GM19238 (cell line): ENCODE results near the gene TMEM131L.

Experiments
- DNase-seq: peaks from one replicate; pipeline ENCODE4 v3.0.0; 2011; ENCODE audit warnings: low spot score; ENCODE audit not compliant: insufficient read length

TMEM131L gene

DNA sequence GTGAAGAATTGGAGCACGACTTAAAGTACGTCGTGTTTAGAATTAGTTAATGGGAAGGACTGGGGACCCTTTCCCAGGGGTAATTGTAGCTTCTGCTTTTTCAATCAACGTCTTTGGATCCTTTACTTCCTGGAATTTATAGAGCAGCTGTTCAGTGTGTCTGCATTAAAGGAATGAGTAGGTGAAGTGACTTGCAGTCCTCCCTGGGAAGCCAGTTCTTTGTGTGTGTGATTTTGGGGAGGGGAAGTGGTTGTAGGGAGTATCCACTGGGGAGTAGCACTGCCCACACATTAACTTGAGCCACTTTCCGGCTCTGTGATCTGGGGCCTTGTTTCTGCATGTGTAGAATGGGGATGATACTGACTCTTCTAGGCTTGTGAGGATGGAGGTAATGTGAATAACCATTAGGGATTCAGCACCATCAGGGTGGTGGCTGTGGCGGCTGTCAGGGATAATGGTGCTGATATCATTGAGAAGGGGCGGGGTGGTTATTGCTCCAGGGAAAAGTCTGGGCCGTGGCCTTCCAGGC lies 54.7 kb downstream of the TMEM131L start:
- no peak for DNase-seq

GRCh38 chr4:153521478-153521877 lies 55.3 kb downstream of the TMEM131L start:
- no peak for DNase-seq

DNA sequence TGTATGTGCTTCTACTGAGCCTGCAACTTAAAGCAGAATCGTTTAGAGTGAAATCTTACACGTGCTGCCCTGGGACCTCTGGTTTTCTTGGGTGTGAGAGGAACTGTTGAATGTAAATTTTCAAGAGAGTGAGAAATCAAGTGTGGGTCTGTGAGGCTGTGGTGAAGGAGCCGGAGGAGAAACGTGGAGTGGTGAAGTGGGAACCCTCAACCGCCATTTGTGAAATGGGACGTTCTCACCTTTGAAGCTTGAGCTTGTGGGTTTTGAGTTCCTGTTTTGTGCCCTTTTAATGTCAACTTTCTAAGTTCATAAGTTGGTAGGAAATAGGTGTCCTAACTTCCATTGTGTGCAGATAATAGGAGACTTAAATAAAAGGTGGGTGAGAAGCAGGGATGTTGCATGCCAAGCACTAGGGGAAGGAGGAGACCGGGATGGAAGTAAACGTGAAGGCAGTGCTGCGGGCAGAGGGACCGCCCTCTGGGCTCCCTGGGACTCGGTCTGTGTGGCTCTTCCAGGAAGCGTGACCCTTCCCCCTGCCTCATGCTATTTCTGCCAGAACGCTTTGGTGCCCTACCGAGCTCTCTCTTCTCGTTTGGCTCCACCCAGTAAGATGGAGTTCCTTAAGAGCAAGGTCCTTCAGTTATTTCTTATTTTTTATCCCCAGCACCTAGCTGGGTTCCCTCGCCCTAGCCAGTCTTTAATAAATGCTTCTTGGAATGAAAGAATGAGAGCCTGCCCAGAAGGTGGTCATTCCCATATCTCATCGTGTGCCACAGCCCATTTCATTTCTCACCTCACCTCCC lies 56.0 kb downstream of the TMEM131L start:
- DNase-seq: no peak

DNA sequence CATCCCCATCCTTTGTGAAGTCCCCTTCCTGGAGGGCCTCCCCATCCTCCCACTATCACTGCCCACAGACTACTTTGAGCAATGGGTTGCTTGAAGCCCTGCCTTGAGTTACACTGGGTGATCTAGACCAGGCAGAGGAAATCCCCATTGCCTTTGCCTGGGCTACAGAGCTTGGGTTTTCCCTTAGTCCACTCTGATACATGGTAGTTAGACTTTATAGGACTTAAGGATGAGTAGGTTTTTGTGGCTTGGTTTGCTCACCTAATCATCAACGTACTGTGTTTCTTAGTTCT lies 56.6 kb downstream of the TMEM131L start:
- no peak for DNase-seq

DNA sequence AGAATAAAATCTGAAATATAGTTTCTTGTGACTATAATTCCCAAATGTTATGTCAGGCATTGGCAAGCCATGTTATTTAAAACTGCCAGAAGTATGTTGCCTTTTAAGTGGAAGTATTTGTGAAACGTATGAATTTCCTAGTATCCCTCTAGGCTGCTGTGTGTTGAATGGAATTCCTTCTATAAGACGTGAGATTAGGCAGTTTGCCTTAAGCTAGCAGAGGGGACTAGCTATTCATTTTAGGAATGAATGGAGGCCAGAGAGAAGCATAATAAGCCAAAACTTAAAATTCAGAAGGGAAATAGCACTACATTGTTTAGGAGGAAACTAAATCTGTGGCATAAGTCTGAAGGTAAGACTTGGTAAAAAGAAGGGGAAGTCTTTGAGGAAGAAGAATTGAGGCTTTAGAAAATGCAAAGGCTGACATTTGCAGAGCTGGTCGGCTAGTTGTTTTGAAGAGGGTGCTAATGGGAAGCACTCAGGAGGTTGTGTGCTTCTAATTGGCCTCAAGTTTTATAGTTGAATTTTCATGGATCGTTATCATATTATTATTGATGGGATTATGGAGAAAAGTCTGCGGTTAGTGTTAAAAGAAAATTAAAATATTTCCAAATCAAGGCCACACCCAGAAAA lies 57.1 kb downstream of the TMEM131L start:
- no peak for DNase-seq

DNA sequence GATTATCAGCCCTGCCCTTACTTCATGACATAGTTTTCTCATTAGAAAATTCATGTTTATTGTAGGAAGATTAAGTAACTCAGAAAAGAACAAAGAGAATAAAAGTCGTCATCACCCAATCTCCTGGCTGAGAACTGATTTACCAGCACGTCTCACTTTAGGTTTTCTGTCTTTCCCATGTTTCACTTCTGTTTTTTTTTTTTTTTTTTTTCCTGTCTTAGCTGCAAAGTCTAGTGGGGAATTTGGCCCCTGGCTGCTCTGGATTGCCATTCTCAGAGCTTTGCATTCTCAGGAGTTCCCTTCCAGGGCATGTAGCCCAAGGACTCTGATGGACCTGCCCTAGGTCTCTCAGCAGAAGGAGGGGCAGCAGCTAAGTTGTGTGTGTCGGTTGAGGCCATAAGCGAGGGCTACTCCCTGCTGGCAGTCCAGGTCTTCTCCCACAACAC lies 57.8 kb downstream of the TMEM131L start:
- no peak for DNase-seq

DNA sequence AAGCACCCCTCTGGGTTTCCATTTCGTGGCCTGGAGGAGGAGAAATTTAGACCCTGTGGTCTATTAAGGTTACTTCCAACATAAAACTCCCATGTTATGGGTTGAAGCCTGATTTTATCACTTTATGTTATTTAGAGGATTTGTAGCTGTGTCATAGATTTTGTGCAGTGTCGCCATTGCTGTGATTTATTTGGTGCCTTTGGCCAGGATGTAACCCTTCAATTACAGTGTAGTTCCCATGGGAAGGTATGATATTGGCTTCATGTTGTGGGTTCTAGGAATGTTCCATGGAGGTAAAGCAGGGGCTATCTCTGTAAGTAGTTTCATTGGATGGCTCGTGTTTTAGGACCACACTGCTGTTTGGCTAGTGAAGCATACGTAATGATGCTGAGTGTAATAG lies 58.5 kb downstream of the TMEM131L start:
- DNase-seq: no peak

- DNase-seq: no peak
These were observed 61.5 kb downstream of the TMEM131L start for GRCh38 chr4:153527690-153528089.

GRCh38 chr4:153528705-153529485 lies 62.7 kb downstream of the TMEM131L start:
- DNase-seq: no peak

DNA sequence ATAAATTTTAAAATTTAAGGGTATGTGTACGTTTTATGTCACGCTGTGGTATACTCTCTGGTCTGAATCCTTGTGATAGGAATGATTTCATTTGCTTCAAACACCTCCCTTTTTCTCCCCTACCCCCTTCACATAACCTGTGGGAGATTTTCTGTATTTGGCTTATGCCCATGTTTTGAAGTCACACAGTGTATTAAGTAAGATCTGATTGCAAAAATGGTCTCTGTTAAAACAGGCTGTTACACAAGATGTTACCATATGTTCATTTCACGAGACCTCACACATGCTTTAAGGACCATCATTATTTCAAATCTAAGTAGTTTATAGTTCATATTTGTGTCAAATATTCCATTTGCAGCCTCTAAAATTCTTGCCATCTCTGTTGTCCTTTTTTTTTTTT lies 63.5 kb downstream of the TMEM131L start:
- DNase-seq: no peak

- DNase-seq: no peak
These were observed 64.3 kb downstream of the TMEM131L start for GRCh38 chr4:153530284-153530999.

GRCh38 chr4:153531000-153531358 lies 64.8 kb downstream of the TMEM131L start:
- no peak for DNase-seq

GRCh38 chr4:153531976-153532626 lies 65.9 kb downstream of the TMEM131L start:
- no peak for DNase-seq

- DNase-seq: no peak
These were observed 66.5 kb downstream of the TMEM131L start for GRCh38 chr4:153532636-153533035.

DNA sequence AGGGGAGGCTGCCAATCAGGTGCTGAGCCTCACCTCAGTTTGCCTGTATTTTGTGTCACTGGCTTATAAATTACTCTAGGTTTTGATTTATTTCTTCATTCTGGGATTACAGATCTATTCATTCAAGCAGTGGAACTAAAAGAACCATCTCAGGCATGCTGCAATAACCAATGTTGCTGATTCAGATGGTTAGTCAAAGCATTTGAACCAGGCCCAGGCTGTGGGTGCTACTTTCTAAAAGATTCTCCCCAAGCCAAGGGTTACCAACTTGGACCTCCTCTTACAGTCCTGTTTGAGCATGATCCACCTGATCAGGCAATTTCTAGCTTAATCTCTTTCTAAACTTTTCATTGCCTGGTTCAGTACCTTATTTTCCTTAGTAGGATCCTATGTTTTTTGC lies 67.2 kb downstream of the TMEM131L start:
- DNase-seq: no peak

DNA sequence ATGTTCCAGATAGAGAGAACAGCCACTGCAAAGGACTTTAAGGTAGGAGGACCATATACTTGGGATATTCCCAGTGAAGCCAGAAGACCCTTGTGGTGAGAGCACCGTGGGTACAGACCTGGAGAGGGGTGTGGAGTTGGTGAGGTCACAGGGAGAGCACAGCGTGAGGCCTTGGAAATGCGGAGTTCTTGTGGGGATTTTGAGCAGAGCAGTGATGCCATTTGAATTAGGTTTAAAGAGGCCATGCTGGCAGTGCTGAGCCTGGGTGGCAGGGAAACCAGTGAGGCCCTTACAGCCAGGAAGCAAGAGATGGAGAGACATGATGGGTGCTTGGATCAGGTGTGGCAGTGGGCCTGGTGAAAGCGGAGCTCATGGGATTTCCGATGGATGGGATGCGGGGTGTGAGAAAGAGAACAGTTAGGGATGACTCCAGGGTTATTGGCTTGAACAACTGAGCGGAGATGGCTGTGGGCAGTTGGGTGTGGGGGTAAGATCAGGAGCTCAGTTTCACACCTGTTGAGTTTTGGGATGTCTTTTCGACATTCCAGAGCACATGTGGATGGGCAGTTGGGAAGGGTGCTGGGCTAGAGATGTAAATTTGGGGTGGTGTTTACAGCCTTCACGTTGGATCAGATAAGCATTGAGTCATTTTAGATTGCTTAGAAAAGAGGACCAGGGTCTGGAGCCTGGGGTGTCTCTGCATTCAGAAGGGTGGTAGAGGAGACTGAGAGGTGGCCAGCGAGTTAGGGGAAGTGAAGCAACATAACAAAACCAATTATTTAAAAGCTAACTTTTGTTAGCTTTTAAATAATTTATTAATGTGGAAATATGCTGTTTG lies 68.9 kb downstream of the TMEM131L start:
- no peak for DNase-seq

DNA sequence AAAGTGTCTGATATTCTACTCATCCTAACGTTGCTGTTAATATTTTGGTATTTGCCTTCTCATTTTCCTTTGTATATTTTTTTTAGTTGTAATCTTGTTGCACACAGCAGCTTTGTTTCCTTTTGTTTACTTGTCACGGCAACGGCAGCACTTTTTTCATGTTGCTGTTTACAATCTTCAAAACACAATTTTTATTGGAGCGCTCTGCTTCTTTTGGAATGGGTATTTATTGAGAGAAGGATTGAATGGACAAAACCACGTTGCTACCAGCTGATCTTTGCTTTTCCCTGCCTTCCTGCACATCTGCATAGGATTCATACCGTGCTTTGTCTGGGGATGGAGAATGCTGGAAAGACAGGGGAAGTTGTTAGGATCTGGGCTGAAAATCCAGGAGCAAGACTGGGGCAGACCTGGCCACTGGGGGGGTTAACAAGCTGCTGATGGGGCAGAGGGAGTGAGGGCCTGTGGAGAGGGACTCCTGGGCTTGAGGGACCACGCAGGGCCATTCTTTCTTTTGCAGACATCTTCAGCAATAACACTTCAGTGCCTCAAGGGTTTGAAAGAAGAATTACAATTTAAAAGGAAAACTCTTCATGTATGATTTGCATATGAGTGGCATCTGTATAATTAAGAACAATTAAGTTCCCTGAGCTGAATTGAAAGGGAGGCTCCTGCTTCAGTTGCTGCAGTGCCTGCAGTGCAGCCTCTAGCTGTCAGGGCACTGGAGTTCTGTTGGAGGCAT lies 69.8 kb downstream of the TMEM131L start:
- DNase-seq: no peak

DNA sequence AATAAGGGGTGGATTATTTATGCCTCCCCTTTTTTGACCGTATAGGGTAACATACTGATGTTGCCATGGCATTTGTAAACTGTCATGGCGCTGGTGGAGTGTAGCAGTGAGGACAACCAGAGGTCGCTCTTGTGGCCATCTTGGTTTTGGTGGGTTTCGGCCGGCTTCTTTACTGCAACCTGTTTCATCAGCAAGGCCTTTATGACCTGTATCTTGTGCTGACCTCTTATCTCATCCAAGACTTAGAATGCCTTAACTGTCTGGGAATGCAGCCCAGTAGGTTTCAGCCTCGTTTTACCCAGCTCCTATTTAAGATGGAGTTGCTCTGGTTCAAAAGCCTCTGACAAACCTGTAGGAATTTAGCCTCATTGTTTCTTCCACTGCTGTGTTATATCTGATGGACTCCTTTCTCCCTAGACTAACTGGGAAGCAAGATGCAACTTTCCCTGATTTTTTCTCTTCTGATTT lies 71.4 kb downstream of the TMEM131L start:
- no peak for DNase-seq
